ENCODE data around the gene SORCS3.

Gene SORCS3

GRCh38 chr10:105026566-105026965 is 385.5 kb downstream of the SORCS3 start:
- Histone ChIP-seq H3K9me2 (replicated peaks; ENCODE audit: insufficient read depth, low read length) (no peaks in the 10 kb centered on the region), H3F3A (ENCODE audit: insufficient read depth, low read length) (no peaks in the 10 kb centered on the region), H3K9ac (ENCODE audit: low read length) (no peak overlapping the region), H2AFZ (ENCODE audit: low read length) (no peak overlapping the region), H3K79me2 (ENCODE audit: low read length) (no peaks in the 10 kb centered on the region), H3K4me2 (ENCODE audit: low read depth, low read length) (no peak overlapping the region), H3K9me3 (replicated peaks; ENCODE audit: insufficient read depth, low read length) (no peaks in the 10 kb centered on the region), H3K4me3 (ENCODE audit: low read length) (no peak overlapping the region), H3K4me1 (ENCODE audit: low read length) (no peaks in the 10 kb centered on the region), H3K36me3 (replicated peaks; ENCODE audit: insufficient read depth, low read length) (no peaks in the 10 kb centered on the region), H3K27ac (ENCODE audit: low read length) (no peak overlapping the region), H4K20me1 (ENCODE audit: insufficient read depth, low read length) (no peaks in the 10 kb centered on the region), H3K27me3 (replicated peaks; ENCODE audit: insufficient read depth, low read length) (no peaks in the 10 kb centered on the region)
- TF ChIP-seq EZH2 (optimal IDR thresholded peaks at IDR 0.05; ENCODE audit: low read depth, low read length) (no peak), EZH2phosphoT487 (IDR thresholded peaks at IDR 0.05; ENCODE audit: low read length) (no peak)
- TF ChIP-seq, protein P1, sequence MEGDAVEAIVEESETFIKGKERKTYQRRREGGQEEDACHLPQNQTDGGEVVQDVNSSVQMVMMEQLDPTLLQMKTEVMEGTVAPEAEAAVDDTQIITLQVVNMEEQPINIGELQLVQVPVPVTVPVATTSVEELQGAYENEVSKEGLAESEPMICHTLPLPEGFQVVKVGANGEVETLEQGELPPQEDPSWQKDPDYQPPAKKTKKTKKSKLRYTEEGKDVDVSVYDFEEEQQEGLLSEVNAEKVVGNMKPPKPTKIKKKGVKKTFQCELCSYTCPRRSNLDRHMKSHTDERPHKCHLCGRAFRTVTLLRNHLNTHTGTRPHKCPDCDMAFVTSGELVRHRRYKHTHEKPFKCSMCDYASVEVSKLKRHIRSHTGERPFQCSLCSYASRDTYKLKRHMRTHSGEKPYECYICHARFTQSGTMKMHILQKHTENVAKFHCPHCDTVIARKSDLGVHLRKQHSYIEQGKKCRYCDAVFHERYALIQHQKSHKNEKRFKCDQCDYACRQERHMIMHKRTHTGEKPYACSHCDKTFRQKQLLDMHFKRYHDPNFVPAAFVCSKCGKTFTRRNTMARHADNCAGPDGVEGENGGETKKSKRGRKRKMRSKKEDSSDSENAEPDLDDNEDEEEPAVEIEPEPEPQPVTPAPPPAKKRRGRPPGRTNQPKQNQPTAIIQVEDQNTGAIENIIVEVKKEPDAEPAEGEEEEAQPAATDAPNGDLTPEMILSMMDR (IDR thresholded peaks at IDR 0.05; ENCODE audit: low read length): no peak
- DNase-seq: no peak

DNA sequence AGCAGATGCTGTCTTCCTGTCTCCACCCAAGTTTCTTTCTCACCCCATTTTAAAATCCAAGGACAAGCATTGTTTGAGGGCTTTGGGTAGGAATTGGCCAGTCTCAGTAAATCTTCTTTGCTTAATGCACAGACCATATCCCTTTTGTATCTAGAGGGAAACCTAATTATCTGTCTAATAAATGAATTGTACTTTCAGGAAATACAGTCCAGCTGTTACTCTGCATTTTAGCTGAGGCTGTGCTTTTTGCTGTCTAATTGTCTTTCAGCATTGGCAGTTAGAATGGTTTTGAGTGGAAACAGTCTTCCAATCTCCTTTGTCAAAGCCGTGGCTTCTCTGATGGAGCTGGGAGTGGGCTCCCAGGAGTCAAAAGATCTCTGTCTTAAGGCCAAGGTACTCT is 388.2 kb downstream of the SORCS3 start:
- H2AFZ ChIP-seq (ENCODE audit: low read length): no peak overlapping the region

DNA sequence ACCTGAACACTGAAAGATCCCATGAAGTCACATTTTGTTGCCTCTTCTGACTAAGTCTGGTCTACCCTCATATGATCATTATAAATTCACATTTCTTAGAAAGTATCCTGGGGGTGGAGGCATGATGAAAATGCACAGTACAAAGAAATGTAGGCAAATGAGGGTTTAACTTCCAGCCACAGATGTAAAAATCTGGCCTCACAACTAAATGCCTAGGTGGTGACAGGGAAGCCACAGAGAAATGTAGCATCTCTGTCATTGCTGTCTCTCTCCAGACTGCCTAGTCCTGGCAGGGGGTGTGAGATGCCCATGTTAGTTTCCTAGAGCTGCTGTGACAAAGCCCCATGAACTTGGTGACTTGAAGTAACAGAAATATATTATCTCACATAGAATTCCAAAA is 395.9 kb downstream of the SORCS3 start:
- Histone ChIP-seq H3K9me2 (replicated peaks; ENCODE audit: insufficient read depth, low read length) (no peaks in the 10 kb centered on the region), H3K79me2 (ENCODE audit: low read length) (no peaks in the 10 kb centered on the region), H3K27ac (ENCODE audit: low read length) (no peak overlapping the region), H4K20me1 (ENCODE audit: insufficient read depth, low read length) (no peaks in the 10 kb centered on the region), H3F3A (ENCODE audit: insufficient read depth, low read length) (no peaks in the 10 kb centered on the region), H3K4me2 (ENCODE audit: low read depth, low read length) (no peak overlapping the region), H3K36me3 (replicated peaks; ENCODE audit: insufficient read depth, low read length) (no peaks in the 10 kb centered on the region), H3K27me3 (replicated peaks; ENCODE audit: insufficient read depth, low read length) (no peaks in the 10 kb centered on the region), H3K9me3 (replicated peaks; ENCODE audit: insufficient read depth, low read length) (no peaks in the 10 kb centered on the region), H3K4me3 (ENCODE audit: low read length) (no peak overlapping the region), H2AFZ (ENCODE audit: low read length) (no peak overlapping the region), H3K9ac (ENCODE audit: low read length) (no peak overlapping the region), H3K4me1 (ENCODE audit: low read length) (peaks cover under 1% of the 10 kb centered on the region; the same call in 1 of the 2 replicates)
- no peak for DNase-seq
- no peak for TF ChIP-seq EZH2 (optimal IDR thresholded peaks at IDR 0.05; ENCODE audit: low read depth, low read length)
- TF ChIP-seq, protein P1 (IDR thresholded peaks at IDR 0.05; ENCODE audit: low read length): no peak
- TF ChIP-seq EZH2phosphoT487 (IDR thresholded peaks at IDR 0.05; ENCODE audit: low read length): no peak

More for the DNA sequence above, 388.2 kb downstream of the SORCS3 start:
- H3K4me2 ChIP-seq (ENCODE audit: low read depth, low read length): no peak overlapping the region
- no peaks in the 10 kb centered on the region for H3K36me3 ChIP-seq (replicated peaks; ENCODE audit: insufficient read depth, low read length)
- H3K27ac ChIP-seq (ENCODE audit: low read length): no peak overlapping the region
- H3K4me3 ChIP-seq (ENCODE audit: low read length): no peak overlapping the region
- no peaks in the 10 kb centered on the region for H3K4me1 ChIP-seq (ENCODE audit: low read length)
- no peaks in the 10 kb centered on the region for H3F3A ChIP-seq (ENCODE audit: insufficient read depth, low read length)
- H3K9me2 ChIP-seq (replicated peaks; ENCODE audit: insufficient read depth, low read length): no peaks in the 10 kb centered on the region
- H3K27me3 ChIP-seq (replicated peaks; ENCODE audit: insufficient read depth, low read length): no peaks in the 10 kb centered on the region
- TF ChIP-seq, protein P1 (IDR thresholded peaks at IDR 0.05; ENCODE audit: low read length): no peak
- TF ChIP-seq EZH2 (optimal IDR thresholded peaks at IDR 0.05; ENCODE audit: low read depth, low read length) (no peak), EZH2phosphoT487 (IDR thresholded peaks at IDR 0.05; ENCODE audit: low read length) (no peak)
- H3K79me2 ChIP-seq (ENCODE audit: low read length): no peaks in the 10 kb centered on the region
- no peak for DNase-seq
- H4K20me1 ChIP-seq (ENCODE audit: insufficient read depth, low read length): no peaks in the 10 kb centered on the region
- H3K9me3 ChIP-seq (replicated peaks; ENCODE audit: insufficient read depth, low read length): no peaks in the 10 kb centered on the region
- no peak overlapping the region for H3K9ac ChIP-seq (ENCODE audit: low read length)

Data from MM.1S (cell line).